Liver (tissue), 3 donors: ENCODE results near the gene HTT-AS.

ENCODE experiments used
- FOXA1 ChIP-seq: IDR thresholded peaks from 2 replicates; pipeline ENCODE4 v1.6.1; 2016; ENCODE audit warnings: antibody characterized with exemption
- GABPA ChIP-seq, 2 donors: IDR thresholded peaks in 1 of 2; conservative IDR thresholded peaks in 1 of 2; 2 replicates each; pipeline ENCODE4 v1.6.1; 2016; ENCODE audit warnings: antibody characterized with exemption in 2 of 2, mild to moderate bottlenecking in 1 of 2, moderate library complexity in 1 of 2
- TAF1 ChIP-seq: conservative IDR thresholded peaks from 2 replicates; pipeline ENCODE4 v1.6.1; 2016; ENCODE audit warnings: antibody characterized with exemption, mild to moderate bottlenecking
- TF ChIP-seq, protein P1 (sequence below): IDR thresholded peaks from 2 replicates; pipeline ENCODE4 v1.6.1; 2016; ENCODE audit warnings: antibody characterized with exemption, mild to moderate bottlenecking
- TF ChIP-seq, protein P2 (sequence below): IDR thresholded peaks from 2 replicates; pipeline ENCODE4 v1.6.1; 2016; ENCODE audit warnings: antibody characterized with exemption
- TF ChIP-seq, protein P3 (sequence below): fragments of 150-350 bp; IDR thresholded peaks from 2 replicates; pipeline ENCODE4 v1.5.1; 2017; ENCODE audit warnings: improper control_type of control experiment, low read depth, low read length; ENCODE audit not compliant: missing input control
- TF ChIP-seq, protein P4 (sequence below): IDR thresholded peaks from 2 replicates; pipeline ENCODE4 v1.6.1; 2016; ENCODE audit warnings: antibody characterized with exemption
- donor health status: healthy.
- donor health status: healthy.

DNA sequence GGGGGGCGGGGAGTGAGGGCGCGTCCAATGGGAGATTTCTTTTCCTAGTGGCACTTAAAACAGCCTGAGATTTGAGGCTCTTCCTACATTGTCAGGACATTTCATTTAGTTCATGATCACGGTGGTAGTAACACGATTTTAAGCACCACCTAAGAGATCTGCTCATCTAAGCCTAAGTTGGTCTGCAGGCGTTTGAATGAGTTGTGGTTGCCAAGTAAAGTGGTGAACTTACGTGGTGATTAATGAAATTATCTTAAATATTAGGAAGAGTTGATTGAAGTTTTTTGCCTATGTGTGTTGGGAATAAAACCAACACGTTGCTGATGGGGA is 1.3 kb upstream of the HTT-AS start:
- TF ChIP-seq, protein P1, sequence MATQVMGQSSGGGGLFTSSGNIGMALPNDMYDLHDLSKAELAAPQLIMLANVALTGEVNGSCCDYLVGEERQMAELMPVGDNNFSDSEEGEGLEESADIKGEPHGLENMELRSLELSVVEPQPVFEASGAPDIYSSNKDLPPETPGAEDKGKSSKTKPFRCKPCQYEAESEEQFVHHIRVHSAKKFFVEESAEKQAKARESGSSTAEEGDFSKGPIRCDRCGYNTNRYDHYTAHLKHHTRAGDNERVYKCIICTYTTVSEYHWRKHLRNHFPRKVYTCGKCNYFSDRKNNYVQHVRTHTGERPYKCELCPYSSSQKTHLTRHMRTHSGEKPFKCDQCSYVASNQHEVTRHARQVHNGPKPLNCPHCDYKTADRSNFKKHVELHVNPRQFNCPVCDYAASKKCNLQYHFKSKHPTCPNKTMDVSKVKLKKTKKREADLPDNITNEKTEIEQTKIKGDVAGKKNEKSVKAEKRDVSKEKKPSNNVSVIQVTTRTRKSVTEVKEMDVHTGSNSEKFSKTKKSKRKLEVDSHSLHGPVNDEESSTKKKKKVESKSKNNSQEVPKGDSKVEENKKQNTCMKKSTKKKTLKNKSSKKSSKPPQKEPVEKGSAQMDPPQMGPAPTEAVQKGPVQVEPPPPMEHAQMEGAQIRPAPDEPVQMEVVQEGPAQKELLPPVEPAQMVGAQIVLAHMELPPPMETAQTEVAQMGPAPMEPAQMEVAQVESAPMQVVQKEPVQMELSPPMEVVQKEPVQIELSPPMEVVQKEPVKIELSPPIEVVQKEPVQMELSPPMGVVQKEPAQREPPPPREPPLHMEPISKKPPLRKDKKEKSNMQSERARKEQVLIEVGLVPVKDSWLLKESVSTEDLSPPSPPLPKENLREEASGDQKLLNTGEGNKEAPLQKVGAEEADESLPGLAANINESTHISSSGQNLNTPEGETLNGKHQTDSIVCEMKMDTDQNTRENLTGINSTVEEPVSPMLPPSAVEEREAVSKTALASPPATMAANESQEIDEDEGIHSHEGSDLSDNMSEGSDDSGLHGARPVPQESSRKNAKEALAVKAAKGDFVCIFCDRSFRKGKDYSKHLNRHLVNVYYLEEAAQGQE, result no peak
- TF ChIP-seq, protein P2, sequence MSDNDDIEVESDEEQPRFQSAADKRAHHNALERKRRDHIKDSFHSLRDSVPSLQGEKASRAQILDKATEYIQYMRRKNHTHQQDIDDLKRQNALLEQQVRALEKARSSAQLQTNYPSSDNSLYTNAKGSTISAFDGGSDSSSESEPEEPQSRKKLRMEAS, result no peak
- TF ChIP-seq, protein P3, sequence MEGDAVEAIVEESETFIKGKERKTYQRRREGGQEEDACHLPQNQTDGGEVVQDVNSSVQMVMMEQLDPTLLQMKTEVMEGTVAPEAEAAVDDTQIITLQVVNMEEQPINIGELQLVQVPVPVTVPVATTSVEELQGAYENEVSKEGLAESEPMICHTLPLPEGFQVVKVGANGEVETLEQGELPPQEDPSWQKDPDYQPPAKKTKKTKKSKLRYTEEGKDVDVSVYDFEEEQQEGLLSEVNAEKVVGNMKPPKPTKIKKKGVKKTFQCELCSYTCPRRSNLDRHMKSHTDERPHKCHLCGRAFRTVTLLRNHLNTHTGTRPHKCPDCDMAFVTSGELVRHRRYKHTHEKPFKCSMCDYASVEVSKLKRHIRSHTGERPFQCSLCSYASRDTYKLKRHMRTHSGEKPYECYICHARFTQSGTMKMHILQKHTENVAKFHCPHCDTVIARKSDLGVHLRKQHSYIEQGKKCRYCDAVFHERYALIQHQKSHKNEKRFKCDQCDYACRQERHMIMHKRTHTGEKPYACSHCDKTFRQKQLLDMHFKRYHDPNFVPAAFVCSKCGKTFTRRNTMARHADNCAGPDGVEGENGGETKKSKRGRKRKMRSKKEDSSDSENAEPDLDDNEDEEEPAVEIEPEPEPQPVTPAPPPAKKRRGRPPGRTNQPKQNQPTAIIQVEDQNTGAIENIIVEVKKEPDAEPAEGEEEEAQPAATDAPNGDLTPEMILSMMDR, result no peak
- no peak for TF ChIP-seq FOXA1
- no peak for TF ChIP-seq GABPA (IDR thresholded peaks at IDR 0.05 in 1 of 2, conservative IDR thresholded peaks at IDR 0.05 in 1 of 2)
- TF ChIP-seq TAF1, result no peak
- TF ChIP-seq, protein P4, sequence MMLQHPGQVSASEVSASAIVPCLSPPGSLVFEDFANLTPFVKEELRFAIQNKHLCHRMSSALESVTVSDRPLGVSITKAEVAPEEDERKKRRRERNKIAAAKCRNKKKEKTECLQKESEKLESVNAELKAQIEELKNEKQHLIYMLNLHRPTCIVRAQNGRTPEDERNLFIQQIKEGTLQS, result no peak
